PC-3 (cell line): ENCODE results near the gene HNRNPM. TPM values are rescaled to one million over a fixed set of nuclear protein-coding genes. Genes with fewer than 3 reads are reported as not detected.

Experiments used
- ATAC-seq: fragments of 200-7000 bp; cut with Tn5 transposase; 2 replicates; pipeline ENCODE4 v1.9.1; 2020; ENCODE audit warnings: mild to moderate bottlenecking, moderate library complexity
- BruUV-seq: library from RNA; stranded (reverse); fragments of 400-500 nt; replicated peaks from 2 replicates; lab custom pipeline; 2021; lab: Mats Ljungman, UMichigan
- CTCF ChIA-PET: fragments of 300-600 bp; sonication (Branson Sonifier 250); formaldehyde crosslinking; loops from one replicate; lab custom pipeline; 2022; ENCODE audit warnings: antibody characterized with exemption; lab: Charles Lee
- POLR2A ChIA-PET: fragments of 300-600 bp; sonication (Branson Sonifier 250); formaldehyde crosslinking; loops from one replicate; lab custom pipeline; 2022; ENCODE audit warnings: antibody characterized with exemption; ENCODE audit not compliant: unreplicated experiment; lab: Charles Lee
- DNase-seq: peaks from one replicate; pipeline ENCODE4 v3.0.0-alpha.2; 2015
- H2AFZ ChIP-seq: fragments of 300-600 bp; sonication (generic); 2 replicates; pipeline ENCODE4 v1.6.0; 2016; ENCODE audit warnings: antibody characterized with exemption, low read length
- H3F3A ChIP-seq: fragments of 300-600 bp; sonication (generic); one replicate; pipeline ENCODE4 v1.6.0; 2017; ENCODE audit warnings: antibody characterized with exemption, low read length, control low read depth, mild to moderate bottlenecking; ENCODE audit not compliant: unreplicated experiment
- H3K27ac ChIP-seq: fragments of 300-600 bp; sonication (generic); 2 replicates; pipeline ENCODE4 v1.5.1; 2016; ENCODE audit warnings: mild to moderate bottlenecking, low read length
- H3K27me3 ChIP-seq: fragments of 300-600 bp; sonication (generic); 2 replicates; pipeline ENCODE4 v1.6.1; 2016; ENCODE audit warnings: low read length, mixed read lengths
- H3K36me3 ChIP-seq: fragments of 300-600 bp; sonication (generic); 2 replicates; pipeline ENCODE4 v1.6.1; 2016; ENCODE audit warnings: low read depth, mixed run types, low read length, mixed read lengths
- H3K4me1 ChIP-seq: fragments of 300-600 bp; sonication (generic); 2 replicates; pipeline ENCODE4 v1.5.1; 2016; ENCODE audit warnings: low read length; ENCODE audit not compliant: insufficient read depth
- H3K4me2 ChIP-seq: fragments of 300-600 bp; sonication (generic); 2 replicates; pipeline ENCODE4 v1.6.0; 2016; ENCODE audit warnings: low read length
- H3K4me3 ChIP-seq: fragments of 300-600 bp; sonication (generic); 2 replicates; pipeline ENCODE4 v1.5.1; 2016; ENCODE audit warnings: mild to moderate bottlenecking, low read length, mixed read lengths
- H3K79me2 ChIP-seq: fragments of 300-600 bp; sonication (generic); 2 replicates; pipeline ENCODE4 v1.6.1; 2017; ENCODE audit warnings: low read length, mixed read lengths
- H3K9ac ChIP-seq: fragments of 300-600 bp; sonication (generic); 2 replicates; pipeline ENCODE4 v1.6.0; 2016; ENCODE audit warnings: mild to moderate bottlenecking, low read length
- H3K9me2 ChIP-seq: fragments of 300-600 bp; sonication (generic); replicated peaks from 2 replicates; pipeline ENCODE4 v1.6.1; 2016; ENCODE audit warnings: mixed run types, low read length, mixed read lengths
- H3K9me3 ChIP-seq: fragments of 300-600 bp; sonication (generic); 2 replicates; pipeline ENCODE4 v1.6.1; 2016; ENCODE audit warnings: low read length, mixed read lengths
- H4K20me1 ChIP-seq: fragments of 300-600 bp; sonication (generic); 2 replicates; pipeline ENCODE4 v1.6.1; 2016; ENCODE audit warnings: low read length, mixed read lengths
- CTCF ChIP-seq: fragments of 300-600 bp; sonication (generic); conservative IDR thresholded peaks from 2 replicates; pipeline ENCODE4 v1.5.1; 2017; ENCODE audit warnings: antibody characterized with exemption, low read depth, mild to moderate bottlenecking, low read length
- EZH2 ChIP-seq: fragments of 300-600 bp; sonication (generic); IDR thresholded peaks from one replicate; pipeline ENCODE4 v1.6.1; 2017; ENCODE audit warnings: antibody characterized with exemption, mild to moderate bottlenecking, low read length; ENCODE audit not compliant: unreplicated experiment
- EZH2phosphoT487 ChIP-seq: fragments of 300-600 bp; sonication (generic); IDR thresholded peaks from 2 replicates; pipeline ENCODE4 v1.6.1; 2018; ENCODE audit warnings: mild to moderate bottlenecking, antibody characterized with exemption, low read length, borderline replicate concordance
- intact Hi-C: fragments of 100-400 bp; cut with micrococcal nuclease; formaldehyde crosslinking; loops from 2 replicates; pipeline ENCODE4 v1.9.0; 2023
- total RNA-seq: library from RNA; depleted of rRNA; stranded (reverse); fragments of >200 nt; gene quantifications from 2 replicates; pipeline ENCODE4 v1.2.3, GENCODE V29; 2014

HNRNPM gene
- total RNA-seq, 1 experiment from 2014 or later, result 165 TPM

- no peaks in the 10 kb centered on the region for H3K27me3 ChIP-seq
- H3F3A ChIP-seq, result no peaks in the 10 kb centered on the region
- peaks cover 15% of the 10 kb centered on the region; the same call in 1 of the 2 replicates for H4K20me1 ChIP-seq
- H3K79me2 ChIP-seq, result peaks cover 5% of the 10 kb centered on the region; the same call in 1 of the 2 replicates
- ATAC-seq, result no peak
- no peaks in the 10 kb centered on the region for H3K9me3 ChIP-seq
- no peaks in the 10 kb centered on the region for H3K4me1 ChIP-seq
- no peak for TF ChIP-seq EZH2
- TF ChIP-seq EZH2phosphoT487, result no peak
- no peak for TF ChIP-seq CTCF
- POLR2A ChIA-PET, result no interaction called here
- no peaks in the 10 kb centered on the region for H3K9me2 ChIP-seq
- H3K9ac ChIP-seq, result no peak overlapping the region
- CTCF ChIA-PET, result no interaction called here
- no peak overlapping the region for H3K4me2 ChIP-seq
- H3K36me3 ChIP-seq, result peaks cover 54% of the 10 kb centered on the region
- H3K4me3 ChIP-seq, result no peak overlapping the region
- no TSS peak for BruUV-seq
- no peak overlapping the region for H3K27ac ChIP-seq
- H2AFZ ChIP-seq, result no peak overlapping the region
- DNase-seq, result no peak
- intact Hi-C loops, result no loop called here
Measured at GRCh38 chr19:8488365-8488764, 43.6 kb downstream of the HNRNPM start.

- Histone ChIP-seq H3K4me1 (no peaks in the 10 kb centered on the region), H3K79me2 (no peaks in the 10 kb centered on the region; the same call in 1 of the 2 replicates), H4K20me1 (peaks cover 15% of the 10 kb centered on the region; the same call in 1 of the 2 replicates), H3F3A (no peaks in the 10 kb centered on the region), H3K9ac (no peak overlapping the region), H3K27me3 (no peaks in the 10 kb centered on the region), H2AFZ (no peak overlapping the region), H3K27ac (no peak overlapping the region), H3K4me3 (no peak overlapping the region), H3K9me2 (no peaks in the 10 kb centered on the region), H3K9me3 (no peaks in the 10 kb centered on the region), H3K4me2 (no peak overlapping the region), H3K36me3 (peaks cover 44% of the 10 kb centered on the region)
- TF ChIP-seq EZH2phosphoT487 (no peak), EZH2 (no peak), CTCF (no peak)
- DNase-seq (no peak), ATAC-seq (peak; percentile 10; the same call in 1 of the 2 replicates)
- intact Hi-C loops, result no loop called here
- ChIA-PET CTCF (no interaction called here), POLR2A (no interaction called here)
- BruUV-seq, result no TSS peak
Measured at GRCh38 chr19:8489561-8490394, 45.0 kb downstream of the HNRNPM start.

GRCh38 chr19:8490395-8490760, 45.6 kb downstream of the HNRNPM start:
- ATAC-seq (no peak; the same call in 1 of the 2 replicates), DNase-seq (no peak)
- BruUV-seq, result no TSS peak
- Histone ChIP-seq H4K20me1 (peaks cover 10% of the 10 kb centered on the region; the same call in 1 of the 2 replicates), H3K9me2 (no peaks in the 10 kb centered on the region), H3K4me1 (no peaks in the 10 kb centered on the region), H3K4me2 (no peak overlapping the region), H3F3A (no peaks in the 10 kb centered on the region), H3K79me2 (no peaks in the 10 kb centered on the region), H3K9ac (no peak overlapping the region), H3K9me3 (no peaks in the 10 kb centered on the region), H2AFZ (no peak overlapping the region), H3K36me3 (peaks cover 38% of the 10 kb centered on the region), H3K27me3 (no peaks in the 10 kb centered on the region), H3K27ac (no peak overlapping the region), H3K4me3 (no peak overlapping the region)
- TF ChIP-seq EZH2phosphoT487 (no peak), EZH2 (no peak), CTCF (no peak)
- ChIA-PET CTCF (no interaction called here), POLR2A (no interaction called here)
- intact Hi-C loops, result no loop called here
